ENCODE measurements around the gene RASGRF2. TPM values are rescaled to one million over a fixed set of nuclear protein-coding genes. Genes with fewer than 3 reads are reported as not detected.

The RASGRF2 gene
- total RNA-seq, 2 donors from 2014 or later, result 6.9 to 13.9 TPM

- Histone ChIP-seq H3K4me3 (no peak overlapping the region), H3K27me3 (replicated peaks; ENCODE audit: insufficient read depth) (no peaks in the 10 kb centered on the region), H3K4me1 (ENCODE audit: control insufficient read depth in 1 of 2, low read depth in 2 of 2) (no peaks in the 10 kb centered on the region), H3K36me3 (no peaks in the 10 kb centered on the region), H3K9me3 (no peaks in the 10 kb centered on the region), H3K27ac (no peak overlapping the region)
- DNase-seq (ENCODE audit: low spot score) (no peak), ATAC-seq (ENCODE audit: insufficient number of reproducible peaks, low FRiP score, low read depth) (no peak)
- no peak for TF ChIP-seq CTCF (IDR thresholded peaks at IDR 0.05)
Observed at GRCh38 chr5:81006231-81006630, 46.1 kb downstream of the RASGRF2 start.

GRCh38 chr5:81006947-81007636 lies 46.9 kb downstream of the RASGRF2 start:
- H3K4me3 ChIP-seq, result no peak overlapping the region
- TF ChIP-seq CTCF (IDR thresholded peaks at IDR 0.05), result no peak
- no peaks in the 10 kb centered on the region for H3K27me3 ChIP-seq (replicated peaks; ENCODE audit: insufficient read depth)
- H3K9me3 ChIP-seq, result no peaks in the 10 kb centered on the region
- DNase-seq (ENCODE audit: low spot score) (no peak), ATAC-seq (ENCODE audit: insufficient number of reproducible peaks, low FRiP score, low read depth) (no peak)
- H3K27ac ChIP-seq, result no peak overlapping the region
- H3K4me1 ChIP-seq (ENCODE audit: control insufficient read depth in 1 of 2, low read depth in 2 of 2), result no peaks in the 10 kb centered on the region
- H3K36me3 ChIP-seq, result no peaks in the 10 kb centered on the region

GRCh38 chr5:81007637-81008027 lies 47.5 kb downstream of the RASGRF2 start:
- no peak for TF ChIP-seq CTCF (IDR thresholded peaks at IDR 0.05)
- Histone ChIP-seq H3K36me3 (no peaks in the 10 kb centered on the region), H3K4me3 (no peak overlapping the region), H3K27ac (no peak overlapping the region), H3K4me1 (ENCODE audit: control insufficient read depth in 1 of 2, low read depth in 2 of 2) (no peaks in the 10 kb centered on the region), H3K27me3 (replicated peaks; ENCODE audit: insufficient read depth) (no peaks in the 10 kb centered on the region), H3K9me3 (no peaks in the 10 kb centered on the region)
- DNase-seq (ENCODE audit: low spot score) (no peak), ATAC-seq (ENCODE audit: insufficient number of reproducible peaks, low FRiP score, low read depth) (no peak)

- Histone ChIP-seq H3K4me3 (no peak overlapping the region), H3K27ac (no peak overlapping the region), H3K9me3 (no peaks in the 10 kb centered on the region), H3K27me3 (replicated peaks; ENCODE audit: insufficient read depth) (no peaks in the 10 kb centered on the region), H3K36me3 (no peaks in the 10 kb centered on the region), H3K4me1 (ENCODE audit: control insufficient read depth in 1 of 2, low read depth in 2 of 2) (no peaks in the 10 kb centered on the region)
- ATAC-seq (ENCODE audit: insufficient number of reproducible peaks, low FRiP score, low read depth) (no peak), DNase-seq (ENCODE audit: low spot score) (no peak)
- no peak for TF ChIP-seq CTCF (IDR thresholded peaks at IDR 0.05)
Observed at GRCh38 chr5:81010336-81011169, 50.4 kb downstream of the RASGRF2 start.

GRCh38 chr5:81014348-81014747 lies 54.2 kb downstream of the RASGRF2 start:
- DNase-seq (ENCODE audit: low spot score) (no peak), ATAC-seq (ENCODE audit: insufficient number of reproducible peaks, low FRiP score, low read depth) (no peak)
- no peaks in the 10 kb centered on the region for H3K4me1 ChIP-seq (ENCODE audit: control insufficient read depth in 1 of 2, low read depth in 2 of 2)
- H3K36me3 ChIP-seq, result no peaks in the 10 kb centered on the region
- H3K27me3 ChIP-seq (replicated peaks; ENCODE audit: insufficient read depth), result no peaks in the 10 kb centered on the region
- H3K27ac ChIP-seq, result no peak overlapping the region
- H3K4me3 ChIP-seq, result no peak overlapping the region
- no peak for TF ChIP-seq CTCF (IDR thresholded peaks at IDR 0.05)
- H3K9me3 ChIP-seq, result no peaks in the 10 kb centered on the region
